Measurements from ENCODE around the gene AHNAK.
"Not testable (repeated sequence)": the region's sequence is repeated elsewhere in the genome, so short reads cannot be mapped to it uniquely, and the experiment has no call there.

Gene AHNAK

GRCh38 chr11:62401356-62401755, 145.2 kb downstream of the AHNAK start:
- DNase-seq, result no peak

GRCh38 chr11:62400760-62401159, 145.8 kb downstream of the AHNAK start:
- DNase-seq, result peak; percentile 95

GRCh38 chr11:62400281-62400680, 146.3 kb downstream of the AHNAK start:
- no peak for DNase-seq

- DNase-seq, result no peak
Observed at GRCh38 chr11:62399878-62400266, 146.7 kb downstream of the AHNAK start.

- no peak for DNase-seq
Observed at GRCh38 chr11:62399172-62399877, 147.3 kb downstream of the AHNAK start.

- peak; percentile 98 for DNase-seq
Observed at GRCh38 chr11:62398011-62398994, 148.3 kb downstream of the AHNAK start.

GRCh38 chr11:62395885-62396551, 150.6 kb downstream of the AHNAK start:
- DNase-seq, result no peak

- peak; percentile 91 for DNase-seq
Observed at GRCh38 chr11:62394825-62395538, 151.6 kb downstream of the AHNAK start.

GRCh38 chr11:62393735-62394134, 152.9 kb downstream of the AHNAK start:
- no peak for DNase-seq

GRCh38 chr11:62393061-62393611, 153.5 kb downstream of the AHNAK start:
- no peak for DNase-seq

- no peak for DNase-seq
Observed at GRCh38 chr11:62392506-62392905, 154.1 kb downstream of the AHNAK start.

- DNase-seq, result no peak
Observed at GRCh38 chr11:62391642-62392425, 154.8 kb downstream of the AHNAK start.

GRCh38 chr11:62390722-62391121, 155.9 kb downstream of the AHNAK start:
- DNase-seq, result no peak

- DNase-seq, result no peak
Observed at GRCh38 chr11:62390237-62390636, 156.4 kb downstream of the AHNAK start.

GRCh38 chr11:62388999-62389398, 157.6 kb downstream of the AHNAK start:
- no peak for DNase-seq

GRCh38 chr11:62387381-62387780, 159.2 kb downstream of the AHNAK start:
- peak; percentile 18 for DNase-seq

- DNase-seq, result not testable (repeated sequence)
Observed at GRCh38 chr11:62386083-62386482, 160.5 kb downstream of the AHNAK start.

- no peak for DNase-seq
Observed at GRCh38 chr11:62383822-62384221, 162.8 kb downstream of the AHNAK start.

All from islet precursor cell (in vitro differentiated cells).